Mesenteric fat pad (tissue), 1 donor: ENCODE data around the gene ZDHHC22. TPM values are rescaled to one million over a fixed set of nuclear protein-coding genes. Genes with fewer than 3 reads are reported as not detected.
"Not testable (repeated sequence)": the region's sequence is repeated elsewhere in the genome, so short reads cannot be mapped to it uniquely, and the experiment has no call there.

Experiments
- DNase-seq: peaks from one replicate; pipeline ENCODE4 v3.0.0-alpha.2; 2020; ENCODE audit warnings: low spot score
- long read RNA-seq: library from polyadenylated mRNA; unstranded; transcript quantifications from one replicate; pipeline ENCODE4 v2.0.0, GENCODE V29; 2020
- total RNA-seq: library from RNA; stranded (reverse); fragmentation: NEBNext Ultra II Directional; extraction: Animal tissue kit (Norgen Biotek cat#: 25700); gene quantifications from one replicate; pipeline ENCODE4 v1.2.1, GENCODE V29; 2021
- donor health status: DM: yes; HTN: yes; CAD: no.

ZDHHC22 gene
- not detected for total RNA-seq
- long read RNA-seq: 0 reads

- DNase-seq: no peak
Observed at GRCh38 chr14:77141214-77142004, at the start of gene ZDHHC22. Gene ZDHHC22 (minus strand): TSS chr14:77141791. CDS start chr14:77139738, 2,053 bp downstream.

GRCh38 chr14:77190977-77191376 is 49.4 kb upstream of the ZDHHC22 start:
- no peak for DNase-seq

- no peak for DNase-seq
Observed at GRCh38 chr14:77189479-77189878, 47.9 kb upstream of the ZDHHC22 start.

GRCh38 chr14:77187649-77188012 is 46.0 kb upstream of the ZDHHC22 start:
- no peak for DNase-seq

GRCh38 chr14:77186911-77187648 is 45.5 kb upstream of the ZDHHC22 start:
- no peak for DNase-seq

- DNase-seq: no peak
Observed at GRCh38 chr14:77185093-77185465, 43.5 kb upstream of the ZDHHC22 start.

- no peak for DNase-seq
Observed at GRCh38 chr14:77184396-77185092, 43.0 kb upstream of the ZDHHC22 start.

- no peak for DNase-seq
Observed at GRCh38 chr14:77183896-77184295, 42.3 kb upstream of the ZDHHC22 start.

- no peak for DNase-seq
Observed at GRCh38 chr14:77181603-77182437, 40.2 kb upstream of the ZDHHC22 start, which contains the start of gene TMEM63C. Gene TMEM63C (plus strand): TSS chr14:77181798. CDS start chr14:77218814, 37,016 bp downstream.

GRCh38 chr14:77180726-77181602 is 39.4 kb upstream of the ZDHHC22 start:
- no peak for DNase-seq

- DNase-seq: no peak
Observed at GRCh38 chr14:77178656-77179055, 37.1 kb upstream of the ZDHHC22 start.

- DNase-seq: no peak
Observed at GRCh38 chr14:77177702-77178101, 36.1 kb upstream of the ZDHHC22 start.

GRCh38 chr14:77175843-77176242 is 34.3 kb upstream of the ZDHHC22 start:
- DNase-seq: no peak

- not testable (repeated sequence) for DNase-seq
Observed at GRCh38 chr14:77173911-77174617, 32.5 kb upstream of the ZDHHC22 start.

- no peak for DNase-seq
Observed at GRCh38 chr14:77172916-77173315, 31.3 kb upstream of the ZDHHC22 start.

- DNase-seq: no peak
Observed at GRCh38 chr14:77170045-77170444, 28.5 kb upstream of the ZDHHC22 start.

GRCh38 chr14:77161011-77161410 is 19.4 kb upstream of the ZDHHC22 start:
- DNase-seq: no peak

GRCh38 chr14:77158882-77159255 is 17.3 kb upstream of the ZDHHC22 start:
- DNase-seq: no peak

GRCh38 chr14:77158175-77158881 is 16.7 kb upstream of the ZDHHC22 start:
- no peak for DNase-seq
